K562 (cell line): ENCODE results near the gene WASHC3. TPM values are rescaled to one million over a fixed set of nuclear protein-coding genes. Genes with fewer than 3 reads are reported as not detected.

Experiments used
- ATAC-seq: fragments of 200-7000 bp; cut with Tn5 transposase; 3 replicates; pipeline ENCODE4 v1.9.1; 2020; ENCODE audit warnings: moderate library complexity
- BruUV-seq: library from RNA; stranded (reverse); fragments of 400-500 nt; replicated peaks from 2 replicates; lab custom pipeline; 2021; lab: Mats Ljungman, UMichigan
- CTCF ChIA-PET: fragments of 300-600 bp; formaldehyde crosslinking; extraction: SDS; loops from one replicate; lab custom pipeline; 2021; ENCODE audit warnings: low intra/inter-chr PET ratio; lab: Yijun Ruan, JAX
- POLR2A ChIA-PET: fragments of 300-600, 350-650 bp; sonication (Branson Sonifier 250); formaldehyde crosslinking; extraction: SDS; loops from one replicate; lab custom pipeline; 2021; ENCODE audit warnings: antibody characterized with exemption, inconsistent platforms; lab: Yijun Ruan, JAX
- DNase-seq, 4 experiments: peaks; one replicate each; pipeline versions ENCODE4 v3.0.0 to v3.0.0-alpha.2; 2011 to 2018; ENCODE audit warnings: low spot score in 3 of 4, mixed read lengths in 3 of 4; ENCODE audit errors: extremely low read depth in 1 of 4
- FAIRE-seq: peaks from 2 replicates; lab custom pipeline; 2011; peaks lifted over from hg19 to GRCh38; lab: Jason Lieb, UNC
- H2AFZ ChIP-seq: 2 replicates; pipeline ENCODE4 v1.6.0; 2011; ENCODE audit warnings: low read depth, low read length, control low read depth, inconsistent platforms
- H3K27ac ChIP-seq: fragments of 200-600 bp; 3 replicates; pipeline ENCODE4 v1.8.0; 2011; ENCODE audit warnings: low read depth, mild to moderate bottlenecking, control low read depth, inconsistent platforms, low read length, moderate library complexity, mixed read lengths; ENCODE audit errors: extremely low read depth
- H3K27me3 ChIP-seq, 2 experiments: fragments of 300-600 bp in 1 of 2; 2 replicates in 1 of 2; 3 replicates in 1 of 2; pipeline versions ENCODE4 v1.6.0 to v1.8.0; 2011; ENCODE audit warnings: inconsistent platforms in 2 of 2, low read length in 2 of 2, mild to moderate bottlenecking in 1 of 2, mixed read lengths in 1 of 2, moderate library complexity in 1 of 2; ENCODE audit not compliant: control insufficient read depth in 2 of 2, insufficient read depth in 2 of 2
- H3K36me3 ChIP-seq: fragments of 300-600 bp; 3 replicates; pipeline ENCODE4 v1.8.0; 2011; ENCODE audit warnings: mild to moderate bottlenecking, low read length, inconsistent platforms; ENCODE audit not compliant: control insufficient read depth, insufficient read depth
- H3K4me1 ChIP-seq, 2 experiments: fragments of 200-600 bp in 1 of 2; replicated peaks in 1 of 2; 2 replicates in 1 of 2; 3 replicates in 1 of 2; pipeline versions ENCODE4 v1.5.1 to v1.8.0; 2011; ENCODE audit warnings: inconsistent platforms in 2 of 2, low read length in 2 of 2, mild to moderate bottlenecking in 1 of 2, mixed read lengths in 1 of 2, moderate library complexity in 1 of 2; ENCODE audit not compliant: control insufficient read depth in 2 of 2, insufficient read depth in 2 of 2
- H3K4me2 ChIP-seq: 2 replicates; pipeline ENCODE4 v1.6.1; 2011; ENCODE audit warnings: low read length, control low read depth, inconsistent platforms, mixed read lengths; ENCODE audit not compliant: insufficient read depth
- H3K4me3 ChIP-seq: fragments of 200-600 bp; sonication (generic), shearing (Covaris generic); 2 replicates; pipeline ENCODE4 v1.5.1; 2016; ENCODE audit warnings: control low read depth, inconsistent platforms
- H3K79me2 ChIP-seq: fragments of 200-600 bp; 3 replicates; pipeline ENCODE4 v1.8.0; 2011; ENCODE audit warnings: low read length, inconsistent platforms; ENCODE audit not compliant: control insufficient read depth, insufficient read depth
- H3K9ac ChIP-seq, 2 experiments: 2 replicates each; pipeline versions ENCODE4 v1.6.0 to v1.6.1; 2011; ENCODE audit warnings: low read depth in 2 of 2, low read length in 2 of 2, control low read depth in 1 of 2, inconsistent platforms in 1 of 2, mild to moderate bottlenecking in 1 of 2, mixed read lengths in 1 of 2; ENCODE audit not compliant: insufficient read depth in 1 of 2
- H3K9me1 ChIP-seq: one replicate; pipeline ENCODE4 v1.6.0; 2011; ENCODE audit warnings: inconsistent platforms, mild to moderate bottlenecking, low read length, moderate library complexity; ENCODE audit not compliant: control insufficient read depth, insufficient read depth
- H3K9me3 ChIP-seq: replicated peaks from 2 replicates; pipeline ENCODE4 v1.5.1; 2011; ENCODE audit warnings: low read depth, low read length, inconsistent platforms; ENCODE audit not compliant: control insufficient read depth, insufficient read depth
- H4K20me1 ChIP-seq: replicated peaks from 2 replicates; pipeline ENCODE4 v1.6.1; 2011; ENCODE audit warnings: low read length, inconsistent platforms, mixed read lengths; ENCODE audit not compliant: control insufficient read depth, insufficient read depth
- GTF2A2 ChIP-seq: IDR thresholded peaks from 2 replicates; pipeline ENCODE4 v1.6.1; 2016; ENCODE audit warnings: mild to moderate bottlenecking, missing genetic modification characterization, missing compliant biosample characterization
- ILF3 ChIP-seq: fragments of 450-650 bp; IDR thresholded peaks from 2 replicates; pipeline ENCODE4 v1.6.1; 2018; ENCODE audit warnings: antibody characterized with exemption, mild to moderate bottlenecking, moderate library complexity, borderline replicate concordance
- JUND ChIP-seq, 2 experiments: IDR thresholded peaks; 2 replicates in 1 of 2; 3 replicates in 1 of 2; pipeline ENCODE4 v1.6.1; 2011; ENCODE audit warnings: borderline replicate concordance in 2 of 2, low read depth in 2 of 2, low read length in 2 of 2, improper control_type of control experiment in 1 of 2, missing biosample characterization in 1 of 2, missing genetic modification characterization in 1 of 2, missing genetic modification reagents in 1 of 2
- LEF1 ChIP-seq: fragments of 450-650 bp; IDR thresholded peaks from 2 replicates; pipeline ENCODE4 v1.6.1; 2016; ENCODE audit warnings: mild to moderate bottlenecking
- NR2C2 ChIP-seq, 2 experiments: fragments of 200-800 bp in 1 of 2; sonication (Bioruptor generic) in 1 of 2; sonication (generic) in 1 of 2; formaldehyde crosslinking in 1 of 2; IDR thresholded peaks; 2 replicates each; pipeline versions ENCODE4 v1.6.1 to v1.8.0; 2016 to 2022; ENCODE audit warnings: mild to moderate bottlenecking in 1 of 2, missing compliant biosample characterization in 1 of 2, missing genetic modification characterization in 1 of 2, missing genetic modification reagents in 1 of 2
- NUFIP1 ChIP-seq: fragments of 450-650 bp; IDR thresholded peaks from 2 replicates; pipeline ENCODE4 v1.6.1; 2018; ENCODE audit not compliant: partially characterized antibody
- SUPT5H ChIP-seq: fragments of 450-650 bp; IDR thresholded peaks from 2 replicates; pipeline ENCODE4 v1.6.1; 2016
- XRCC4 ChIP-seq: IDR thresholded peaks from one replicate; pipeline ENCODE4 v1.6.1; 2011; ENCODE audit not compliant: insufficient read depth, insufficient read length; ENCODE audit errors: extremely low read depth
- ZHX1 ChIP-seq: fragments of 150-350 bp; conservative IDR thresholded peaks from 2 replicates; pipeline ENCODE4 v1.6.1; 2014; ENCODE audit warnings: low read length
- ZNF121 ChIP-seq: sonication (generic); formaldehyde crosslinking; conservative IDR thresholded peaks from 2 replicates; pipeline ENCODE4 v1.8.0; 2022; ENCODE audit warnings: missing genetic modification reagents
- ZNF184 ChIP-seq: sonication (generic); formaldehyde crosslinking; IDR thresholded peaks from 2 replicates; pipeline ENCODE4 v1.5.0; 2020; ENCODE audit warnings: missing genetic modification reagents
- ZNF224 ChIP-seq: sonication (generic); formaldehyde crosslinking; IDR thresholded peaks from 2 replicates; pipeline ENCODE4 v1.8.0; 2022; ENCODE audit warnings: mild to moderate bottlenecking, missing genetic modification reagents
- ZNF445 ChIP-seq: fragments of 250-450 bp; sonication (Bioruptor Pico); IDR thresholded peaks from 2 replicates; pipeline ENCODE4 v1.4.0; 2020; ENCODE audit warnings: low read depth, mild to moderate bottlenecking, moderate library complexity
- WGBS: fragments of 100-300 bp; shearing (Covaris generic); methylation state at CpG from one replicate; pipeline ENCODE4 v1.1.6; 2016; ENCODE audit warnings: low coverage, mixed read lengths; ENCODE audit not compliant: insufficient coverage; ENCODE audit errors: missing lambda C conversion rate; 5-methylcytosine and 5-hydroxymethylcytosine counted together
- in situ Hi-C: fragments of 300-500 bp; cut with MboI; formaldehyde crosslinking; loops from 4 replicates; pipeline ENCODE4 v1.15.0; 2018; ENCODE audit warnings: inconsistent platforms, mixed read lengths
- intact Hi-C: fragments of 100-400 bp; cut with micrococcal nuclease; formaldehyde crosslinking; loops from 2 replicates; pipeline ENCODE4 v1.14.2; 2022
- polyA plus RNA-seq, 8 experiments: library from polyadenylated mRNA; depleted of rRNA in 4 of 8; stranded (reverse) in 5 of 8; unstranded in 3 of 8; fragments of >200 nt; fragmentation: Nextera tagmentation in 2 of 8; fragmentation: Illumina TruSeq in 1 of 8; extraction: Ambion mirVana in 2 of 8; extraction: Trizol in 1 of 8; gene quantifications; 2 replicates each; pipeline versions ENCODE4 v1.2.1 to v1.2.3, GENCODE V29; 2011 to 2014; ENCODE audit warnings: inconsistent platforms in 1 of 8, missing spikeins in 1 of 8
- total RNA-seq, 7 experiments: library from RNA; depleted of rRNA in 6 of 7; stranded (reverse); fragments of >200 nt in 6 of 7; fragmentation: Illumina TruSeq in 2 of 7; extraction: Trizol in 2 of 7; gene quantifications; 2 replicates each; pipeline versions ENCODE4 v1.2.1 to v1.2.3, GENCODE V29; 2011 to 2021; ENCODE audit warnings: low replicate concordance in 1 of 7
- TF ChIP-seq, protein P1 (sequence below): fragments of 450-650 bp; IDR thresholded peaks from 2 replicates; pipeline ENCODE4 v1.6.1; 2017; ENCODE audit warnings: antibody characterized with exemption

WASHC3 gene
- total and polyA plus RNA-seq, 9 of the 15 experiments (the other 6 are each of a cell fraction or from before 2014, with no cell fraction given): 14.3 to 74.9 (median 35.1) TPM

GRCh38 chr12:102010265-102010994 lies 51.4 kb downstream of the WASHC3 start:
- BruUV-seq: no TSS peak
- H3K9me3 ChIP-seq: no peaks in the 10 kb centered on the region
- H3K27me3 ChIP-seq: no peaks in the 10 kb centered on the region
- H3K4me3 ChIP-seq: no peak overlapping the region
- no peaks in the 10 kb centered on the region for H3K4me1 ChIP-seq
- in situ Hi-C loops (no loop called here), intact Hi-C loops (no loop called here)
- FAIRE-seq (no peak), DNase-seq (no peak), ATAC-seq (no peak; the same call in 2 of the 3 replicates)
- ChIA-PET CTCF (no interaction called here), POLR2A (no interaction called here)
- no peaks in the 10 kb centered on the region for H3K36me3 ChIP-seq
- no peaks in the 10 kb centered on the region for H3K9me1 ChIP-seq
- H2AFZ ChIP-seq: no peak overlapping the region
- H3K4me2 ChIP-seq: no peak overlapping the region
- WGBS: 24% methylated on average over 8 of the region's 8 CpGs
- no peak overlapping the region for H3K27ac ChIP-seq
- no peaks in the 10 kb centered on the region for H4K20me1 ChIP-seq
- H3K79me2 ChIP-seq: no peaks in the 10 kb centered on the region
- no peak overlapping the region for H3K9ac ChIP-seq
- TF ChIP-seq XRCC4 (no peak), SUPT5H (no peak), ILF3 (no peak), ZNF224 (no peak), GTF2A2 (tag) (no peak), NR2C2 (CRISPR knock-in tag; IDR thresholded peaks at IDR 0.05) (no peak), NR2C2 (tag; IDR thresholded peaks at IDR 0.05) (no peak), ZHX1 (no peak), NUFIP1 (no peak), ZNF121 (CRISPR knock-in tag) (no peak), LEF1 (no peak), ZNF445 (no peak), JUND (IDR thresholded peaks at IDR 0.05; ENCODE audit: borderline replicate concordance, low read depth, low read length) (no peak), JUND (tag; IDR thresholded peaks at IDR 0.05; ENCODE audit: borderline replicate concordance, low read depth, low read length) (no peak), ZNF184 (CRISPR knock-in tag) (no peak)
- TF ChIP-seq, protein P1, sequence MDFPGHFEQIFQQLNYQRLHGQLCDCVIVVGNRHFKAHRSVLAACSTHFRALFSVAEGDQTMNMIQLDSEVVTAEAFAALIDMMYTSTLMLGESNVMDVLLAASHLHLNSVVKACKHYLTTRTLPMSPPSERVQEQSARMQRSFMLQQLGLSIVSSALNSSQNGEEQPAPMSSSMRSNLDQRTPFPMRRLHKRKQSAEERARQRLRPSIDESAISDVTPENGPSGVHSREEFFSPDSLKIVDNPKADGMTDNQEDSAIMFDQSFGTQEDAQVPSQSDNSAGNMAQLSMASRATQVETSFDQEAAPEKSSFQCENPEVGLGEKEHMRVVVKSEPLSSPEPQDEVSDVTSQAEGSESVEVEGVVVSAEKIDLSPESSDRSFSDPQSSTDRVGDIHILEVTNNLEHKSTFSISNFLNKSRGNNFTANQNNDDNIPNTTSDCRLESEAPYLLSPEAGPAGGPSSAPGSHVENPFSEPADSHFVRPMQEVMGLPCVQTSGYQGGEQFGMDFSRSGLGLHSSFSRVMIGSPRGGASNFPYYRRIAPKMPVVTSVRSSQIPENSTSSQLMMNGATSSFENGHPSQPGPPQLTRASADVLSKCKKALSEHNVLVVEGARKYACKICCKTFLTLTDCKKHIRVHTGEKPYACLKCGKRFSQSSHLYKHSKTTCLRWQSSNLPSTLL: no peak
